ENCODE data around the gene ITGB7. TPM values are rescaled to one million over a fixed set of nuclear protein-coding genes. Genes with fewer than 3 reads are reported as not detected.

ITGB7 gene
- polyA plus RNA-seq, 3 donors, result 24.1 to 33.1 (median 28.4) TPM

- no peak for DNase-seq
- H3K9me3 ChIP-seq (replicated peaks in 1 of 2; ENCODE audit: control insufficient read depth in 1 of 2, insufficient read depth in 1 of 2, low read length in 2 of 2), result no peaks in the 10 kb centered on the region
- no peak overlapping the region for H3K4me3 ChIP-seq (replicated peaks in 1 of 3; ENCODE audit: low read depth in 2 of 3, low read length in 3 of 3)
- peaks cover 56 to 70% of the 10 kb centered on the region in 2 donors for H3K36me3 ChIP-seq (replicated peaks in 1 of 2; ENCODE audit: control insufficient read depth in 1 of 2, insufficient read depth in 2 of 2, low read length in 2 of 2)
- H3K27me3 ChIP-seq (ENCODE audit: control insufficient read depth in 2 of 2, insufficient read depth in 2 of 2, low read length in 2 of 2), result no peaks in the 10 kb centered on the region
- H3K4me2 ChIP-seq (replicated peaks; ENCODE audit: extremely low read depth, low read length, poor library complexity, severe bottlenecking), result no peak overlapping the region
- no peak for TF ChIP-seq CTCF (IDR thresholded peaks at IDR 0.05)
- H2AFZ ChIP-seq (ENCODE audit: insufficient read depth, low read depth, low read length, poor library complexity, severe bottlenecking), result no peak overlapping the region
- Mint-ChIP-seq H3K36me3 (peaks cover 51 to 70% of the 10 kb centered on the region in 2 donors), H3K4me1 (peaks cover 38% of the 10 kb centered on the region), H3K27ac (no peak overlapping the region), H3K27me3 (ENCODE audit: low read depth in 3 of 3) (no peaks in the 10 kb centered on the region), H3K4me3 (no peak overlapping the region), H3K9me3 (peaks cover 0 to 2% (median 0%) of the 10 kb centered on the region in 7 donors)
- H3K79me2 ChIP-seq (ENCODE audit: insufficient read depth, low read length), result peaks cover 41% of the 10 kb centered on the region
- intact Hi-C loops (cut with micrococcal nuclease), result no loop called here
- H3K27ac ChIP-seq (ENCODE audit: low read depth in 1 of 2, low read length in 2 of 2), result no peak overlapping the region
- peaks cover 26 to 33% of the 10 kb centered on the region in 2 donors for H3K4me1 ChIP-seq (ENCODE audit: control insufficient read depth in 1 of 2, insufficient read depth in 2 of 2, low read length in 2 of 2)
- peaks cover 66% of the 10 kb centered on the region for H4K20me1 ChIP-seq (ENCODE audit: insufficient read depth, low read length)
- WGBS (ENCODE audit: insufficient coverage), result no CpG with 5 or more reads among the region's 3 CpGs
- no peak overlapping the region for H3K9ac ChIP-seq (ENCODE audit: insufficient read depth, low read length, poor library complexity, severe bottlenecking)
These were observed 21.4 kb downstream of the ITGB7 start for GRCh38 chr12:53185582-53186153.

- H4K20me1 ChIP-seq (ENCODE audit: insufficient read depth, low read length), result peaks cover 60% of the 10 kb centered on the region
- peaks cover 55 to 69% of the 10 kb centered on the region in 2 donors for H3K36me3 ChIP-seq (replicated peaks in 1 of 2; ENCODE audit: control insufficient read depth in 1 of 2, insufficient read depth in 2 of 2, low read length in 2 of 2)
- H3K27ac Mint-ChIP-seq, result peak overlapping the region in 1 of 7 donors; percentile 6
- no peaks in the 10 kb centered on the region for H3K27me3 ChIP-seq (ENCODE audit: control insufficient read depth in 2 of 2, insufficient read depth in 2 of 2, low read length in 2 of 2)
- H3K27me3 Mint-ChIP-seq (ENCODE audit: low read depth in 3 of 3), result no peaks in the 10 kb centered on the region
- no peaks in the 10 kb centered on the region for H3K9me3 Mint-ChIP-seq
- no peak overlapping the region for H3K4me3 ChIP-seq (replicated peaks in 1 of 3; ENCODE audit: low read depth in 2 of 3, low read length in 3 of 3)
- TF ChIP-seq CTCF (IDR thresholded peaks at IDR 0.05), result no peak
- H3K4me1 Mint-ChIP-seq, result peaks cover 39% of the 10 kb centered on the region
- intact Hi-C loops (cut with micrococcal nuclease), result no loop called here
- 94% methylated on average over 6 of the region's 6 CpGs for WGBS (ENCODE audit: insufficient coverage)
- H3K4me3 Mint-ChIP-seq, result no peak overlapping the region
- H3K27ac ChIP-seq (ENCODE audit: low read depth in 1 of 2, low read length in 2 of 2), result peak overlapping the region in 1 of 2 donors; percentile 16
- H3K79me2 ChIP-seq (ENCODE audit: insufficient read depth, low read length), result peaks cover 41% of the 10 kb centered on the region
- no peaks in the 10 kb centered on the region for H3K9me3 ChIP-seq (replicated peaks in 1 of 2; ENCODE audit: control insufficient read depth in 1 of 2, insufficient read depth in 1 of 2, low read length in 2 of 2)
- H3K4me1 ChIP-seq (ENCODE audit: control insufficient read depth in 1 of 2, insufficient read depth in 2 of 2, low read length in 2 of 2), result peaks cover 29 to 36% of the 10 kb centered on the region in 2 donors
- H3K9ac ChIP-seq (ENCODE audit: insufficient read depth, low read length, poor library complexity, severe bottlenecking), result no peak overlapping the region
- peaks cover 51 to 70% of the 10 kb centered on the region in 2 donors for H3K36me3 Mint-ChIP-seq
- no peak overlapping the region for H2AFZ ChIP-seq (ENCODE audit: insufficient read depth, low read depth, low read length, poor library complexity, severe bottlenecking)
- no peak overlapping the region for H3K4me2 ChIP-seq (replicated peaks; ENCODE audit: extremely low read depth, low read length, poor library complexity, severe bottlenecking)
- no peak for DNase-seq
These were observed 22.2 kb downstream of the ITGB7 start for GRCh38 chr12:53184828-53185227.

Measured in CD14-positive monocyte (primary cell).